ENCODE data around the gene GZMM.
A peak's percentile ranks its signal among the peaks of the same experiment; 100 is the strongest.

The GZMM gene

DNA sequence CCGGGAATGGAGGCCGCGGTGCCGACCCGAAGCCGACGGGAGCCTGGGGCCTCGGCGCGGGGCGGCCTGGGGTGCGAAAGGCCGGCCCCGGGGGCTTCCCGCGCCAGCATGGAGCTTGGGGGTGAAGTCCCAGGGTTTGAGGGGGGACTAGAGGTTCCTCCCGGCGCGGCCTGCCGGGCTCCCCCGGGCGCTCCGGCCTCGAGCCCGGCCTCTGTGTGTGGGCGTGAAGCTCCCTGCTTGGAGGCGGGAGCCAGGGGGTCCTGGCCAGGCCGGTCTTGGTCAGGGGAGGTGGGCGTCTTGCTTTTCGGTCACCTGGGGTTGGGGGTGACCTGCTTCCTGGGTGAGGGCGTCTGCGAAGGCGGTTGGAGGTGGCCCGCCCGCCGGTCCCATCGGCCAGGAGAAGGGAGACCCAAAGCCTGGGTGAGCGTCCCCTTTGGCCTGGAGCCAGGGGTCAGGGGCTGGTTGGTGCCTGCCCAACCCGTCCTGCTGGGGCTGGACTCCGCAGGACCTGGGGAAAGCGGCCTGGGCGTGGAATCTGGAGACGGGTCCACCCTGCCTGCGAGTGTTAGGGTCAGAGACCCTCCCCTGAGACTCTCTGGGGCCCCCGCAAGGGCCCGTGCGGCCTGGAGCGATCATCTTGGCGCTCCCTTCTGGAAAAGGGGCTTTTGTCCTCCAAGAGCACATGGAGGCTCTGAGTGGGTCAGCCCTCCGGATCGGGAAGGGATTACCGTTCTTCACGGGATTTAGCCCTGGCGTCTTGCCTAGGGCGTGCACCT is 29.1 kb downstream of the GZMM start:
- CTCF ChIA-PET = interaction anchor here (0.5 to 0.9 kb wide), 2 partner anchors 62 to 211 kb away, joined by 3 to 4 read pairs; no protein-coding TSS in a partner anchor
- TF ChIP-seq ZFP69B (tag by site-specific recombination; IDR thresholded peaks at IDR 0.05) (no peak), ZNF274 (IDR thresholded peaks at IDR 0.05; ENCODE audit: low read length) (no peak), ZNF274 (tag by site-specific recombination; IDR thresholded peaks at IDR 0.05; ENCODE audit: borderline replicate concordance) (no peak), ZNF433 (tag by site-specific recombination; IDR thresholded peaks at IDR 0.05; ENCODE audit: low read depth) (no peak), ZNF610 (tag by site-specific recombination; IDR thresholded peaks at IDR 0.05; ENCODE audit: borderline replicate concordance) (no peak), ZNF112 (tag by site-specific recombination; IDR thresholded peaks at IDR 0.05) (no peak), ZBTB17 (tag by site-specific recombination; IDR thresholded peaks at IDR 0.05) (no peak), ZNF423 (tag by site-specific recombination; IDR thresholded peaks at IDR 0.05) (no peak), BCL11A (tag by site-specific recombination; IDR thresholded peaks at IDR 0.05; ENCODE audit: low read depth) (peak; percentile 16; the same call in 1 of the 2 replicates), ZNF366 (tag by site-specific recombination; conservative IDR thresholded peaks at IDR 0.05) (no peak), MEIS1 (CRISPR knock-in tag; IDR thresholded peaks at IDR 0.05; ENCODE audit: borderline replicate concordance) (no peak), ZNF529 (tag by site-specific recombination; IDR thresholded peaks at IDR 0.05; ENCODE audit: insufficient replicate concordance) (no peak), SETDB1 (IDR thresholded peaks at IDR 0.05; ENCODE audit: insufficient read length, low read length) (no peak), ZBTB1 (tag by site-specific recombination; IDR thresholded peaks at IDR 0.05) (no peak), ZNF184 (tag by site-specific recombination; IDR thresholded peaks at IDR 0.05) (no peak), ZSCAN16 (tag by site-specific recombination; IDR thresholded peaks at IDR 0.05) (no peak), ZNF354C (tag by site-specific recombination; IDR thresholded peaks at IDR 0.05; ENCODE audit: borderline replicate concordance, low read depth) (no peak), EGR2 (tag by site-specific recombination; IDR thresholded peaks at IDR 0.05; ENCODE audit: low read depth) (peak; percentile 55), KLF16 (tag by site-specific recombination; IDR thresholded peaks at IDR 0.05) (no peak), ZIC2 (tag by site-specific recombination; IDR thresholded peaks at IDR 0.05) (no peak), ZNF239 (tag by site-specific recombination; IDR thresholded peaks at IDR 0.05) (no peak), ZNF426 (tag by site-specific recombination; IDR thresholded peaks at IDR 0.05) (no peak), ZFP37 (tag by site-specific recombination; IDR thresholded peaks at IDR 0.05) (no peak), ZXDB (tag by site-specific recombination; IDR thresholded peaks at IDR 0.05) (0 out of 2 replicates have a peak, but pooled peaks have one; percentile 21), GFI1B (tag by site-specific recombination; IDR thresholded peaks at IDR 0.05) (no peak), ZNF324 (tag by site-specific recombination; IDR thresholded peaks at IDR 0.05) (no peak), ZNF114 (tag by site-specific recombination; IDR thresholded peaks at IDR 0.05) (no peak), GLI4 (tag by site-specific recombination; IDR thresholded peaks at IDR 0.05) (no peak), ZNF555 (tag by site-specific recombination; conservative IDR thresholded peaks at IDR 0.05) (no peak), ZNF747 (tag by site-specific recombination; IDR thresholded peaks at IDR 0.05) (no peak)
- TF ChIP-seq, protein P1, sequence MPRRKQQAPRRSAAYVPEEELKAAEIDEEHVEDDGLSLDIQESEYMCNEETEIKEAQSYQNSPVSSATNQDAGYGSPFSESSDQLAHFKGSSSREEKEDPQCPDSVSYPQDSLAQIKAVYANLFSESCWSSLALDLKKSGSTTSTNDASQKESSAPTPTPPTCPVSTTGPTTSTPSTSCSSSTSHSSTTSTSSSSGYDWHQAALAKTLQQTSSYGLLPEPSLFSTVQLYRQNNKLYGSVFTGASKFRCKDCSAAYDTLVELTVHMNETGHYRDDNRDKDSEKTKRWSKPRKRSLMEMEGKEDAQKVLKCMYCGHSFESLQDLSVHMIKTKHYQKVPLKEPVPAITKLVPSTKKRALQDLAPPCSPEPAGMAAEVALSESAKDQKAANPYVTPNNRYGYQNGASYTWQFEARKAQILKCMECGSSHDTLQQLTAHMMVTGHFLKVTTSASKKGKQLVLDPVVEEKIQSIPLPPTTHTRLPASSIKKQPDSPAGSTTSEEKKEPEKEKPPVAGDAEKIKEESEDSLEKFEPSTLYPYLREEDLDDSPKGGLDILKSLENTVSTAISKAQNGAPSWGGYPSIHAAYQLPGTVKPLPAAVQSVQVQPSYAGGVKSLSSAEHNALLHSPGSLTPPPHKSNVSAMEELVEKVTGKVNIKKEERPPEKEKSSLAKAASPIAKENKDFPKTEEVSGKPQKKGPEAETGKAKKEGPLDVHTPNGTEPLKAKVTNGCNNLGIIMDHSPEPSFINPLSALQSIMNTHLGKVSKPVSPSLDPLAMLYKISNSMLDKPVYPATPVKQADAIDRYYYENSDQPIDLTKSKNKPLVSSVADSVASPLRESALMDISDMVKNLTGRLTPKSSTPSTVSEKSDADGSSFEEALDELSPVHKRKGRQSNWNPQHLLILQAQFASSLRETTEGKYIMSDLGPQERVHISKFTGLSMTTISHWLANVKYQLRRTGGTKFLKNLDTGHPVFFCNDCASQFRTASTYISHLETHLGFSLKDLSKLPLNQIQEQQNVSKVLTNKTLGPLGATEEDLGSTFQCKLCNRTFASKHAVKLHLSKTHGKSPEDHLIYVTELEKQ (tag by site-specific recombination; IDR thresholded peaks at IDR 0.05; ENCODE audit: borderline replicate concordance) = no peak
- TF ChIP-seq, protein P2, sequence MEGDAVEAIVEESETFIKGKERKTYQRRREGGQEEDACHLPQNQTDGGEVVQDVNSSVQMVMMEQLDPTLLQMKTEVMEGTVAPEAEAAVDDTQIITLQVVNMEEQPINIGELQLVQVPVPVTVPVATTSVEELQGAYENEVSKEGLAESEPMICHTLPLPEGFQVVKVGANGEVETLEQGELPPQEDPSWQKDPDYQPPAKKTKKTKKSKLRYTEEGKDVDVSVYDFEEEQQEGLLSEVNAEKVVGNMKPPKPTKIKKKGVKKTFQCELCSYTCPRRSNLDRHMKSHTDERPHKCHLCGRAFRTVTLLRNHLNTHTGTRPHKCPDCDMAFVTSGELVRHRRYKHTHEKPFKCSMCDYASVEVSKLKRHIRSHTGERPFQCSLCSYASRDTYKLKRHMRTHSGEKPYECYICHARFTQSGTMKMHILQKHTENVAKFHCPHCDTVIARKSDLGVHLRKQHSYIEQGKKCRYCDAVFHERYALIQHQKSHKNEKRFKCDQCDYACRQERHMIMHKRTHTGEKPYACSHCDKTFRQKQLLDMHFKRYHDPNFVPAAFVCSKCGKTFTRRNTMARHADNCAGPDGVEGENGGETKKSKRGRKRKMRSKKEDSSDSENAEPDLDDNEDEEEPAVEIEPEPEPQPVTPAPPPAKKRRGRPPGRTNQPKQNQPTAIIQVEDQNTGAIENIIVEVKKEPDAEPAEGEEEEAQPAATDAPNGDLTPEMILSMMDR (tag by site-specific recombination; IDR thresholded peaks at IDR 0.05) = no peak
- TF ChIP-seq, protein P3, sequence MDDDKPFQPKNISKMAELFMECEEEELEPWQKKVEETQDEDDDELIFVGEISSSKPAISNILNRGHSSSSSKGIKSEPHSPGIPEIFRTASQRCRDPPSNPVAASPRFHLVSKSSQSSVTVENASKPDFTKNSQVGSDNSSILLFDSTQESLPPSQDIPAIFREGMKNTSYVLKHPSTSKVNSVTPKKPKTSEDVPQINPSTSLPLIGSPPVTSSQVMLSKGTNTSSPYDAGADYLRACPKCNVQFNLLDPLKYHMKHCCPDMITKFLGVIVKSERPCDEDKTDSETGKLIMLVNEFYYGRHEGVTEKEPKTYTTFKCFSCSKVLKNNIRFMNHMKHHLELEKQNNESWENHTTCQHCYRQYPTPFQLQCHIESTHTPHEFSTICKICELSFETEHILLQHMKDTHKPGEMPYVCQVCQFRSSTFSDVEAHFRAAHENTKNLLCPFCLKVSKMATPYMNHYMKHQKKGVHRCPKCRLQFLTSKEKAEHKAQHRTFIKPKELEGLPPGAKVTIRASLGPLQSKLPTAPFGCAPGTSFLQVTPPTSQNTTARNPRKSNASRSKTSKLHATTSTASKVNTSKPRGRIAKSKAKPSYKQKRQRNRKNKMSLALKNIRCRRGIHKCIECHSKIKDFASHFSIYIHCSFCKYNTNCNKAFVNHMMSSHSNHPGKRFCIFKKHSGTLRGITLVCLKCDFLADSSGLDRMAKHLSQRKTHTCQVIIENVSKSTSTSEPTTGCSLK (tag by site-specific recombination; IDR thresholded peaks at IDR 0.05) = no peak

More for the DNA sequence above, 29.1 kb downstream of the GZMM start:
- Histone ChIP-seq H3K36me3 (ENCODE audit: control insufficient read depth in 2 of 2, insufficient read depth in 1 of 2, low read length in 2 of 2) (peaks cover 0 to 18% of the 10 kb centered on the region in 2 experiments; a peak in 2 of 3 replicates), H3K4me1 (ENCODE audit: control insufficient read depth, insufficient read depth, low read length) (peaks cover 7% of the 10 kb centered on the region), H3K9me3 (ENCODE audit: control insufficient read depth, insufficient read depth, low read depth, low read length) (no peaks in the 10 kb centered on the region), H3K27ac (ENCODE audit: extremely low read depth, low read depth, low read length) (peak overlapping the region; percentile 91), H3K4me3 (ENCODE audit: low read depth, low read length) (peak overlapping the region; percentile 92)
- POLR2A ChIA-PET = interaction anchor here (0.9 to 2.2 kb wide), 3 partner anchors 17 to 43 kb away, joined by 3 to 17 read pairs (median 4); partner anchors contain the start of gene CDC34
